Neural cell (in vitro differentiated cells): Measurements from ENCODE around the gene CENPP. TPM values are rescaled to one million over a fixed set of nuclear protein-coding genes. Genes with fewer than 3 reads are reported as not detected.

Source experiments
- H2AFZ ChIP-seq: fragments of 200-600, 300-800 bp; sonication (generic), shearing (Covaris generic); 2 replicates; pipeline ENCODE4 v1.6.0; 2014; ENCODE audit warnings: low read depth, mild to moderate bottlenecking, antibody characterized with exemption, low read length, moderate library complexity
- H3F3A ChIP-seq: fragments of 200-600 bp; shearing (Covaris generic); 2 replicates; pipeline ENCODE4 v1.6.1; 2016; ENCODE audit warnings: mild to moderate bottlenecking, moderate library complexity, mixed read lengths, antibody characterized with exemption, low read length; ENCODE audit not compliant: insufficient read depth, poor library complexity, severe bottlenecking
- H3K27ac ChIP-seq: fragments of 200-600, 300-800 bp; sonication (generic), shearing (Covaris generic); 2 replicates; pipeline ENCODE4 v1.5.1; 2014; ENCODE audit warnings: mild to moderate bottlenecking, low read length, moderate library complexity
- H3K27me3 ChIP-seq: fragments of 300-800, 200-600 bp; sonication (generic), shearing (Covaris generic); 2 replicates; pipeline ENCODE4 v1.6.0; 2014; ENCODE audit warnings: mild to moderate bottlenecking, low read depth, low read length, moderate library complexity; ENCODE audit not compliant: insufficient read depth
- H3K36me3 ChIP-seq: fragments of 300-800, 200-600 bp; sonication (generic), shearing (Covaris generic); 2 replicates; pipeline ENCODE4 v1.5.1; 2014; ENCODE audit warnings: mild to moderate bottlenecking, antibody characterized with exemption, low read length, moderate library complexity; ENCODE audit not compliant: insufficient read depth
- H3K4me2 ChIP-seq: fragments of 300-800, 200-600 bp; sonication (generic), shearing (Covaris generic); 2 replicates; pipeline ENCODE4 v1.6.0; 2014; ENCODE audit warnings: mild to moderate bottlenecking, low read length
- H3K4me3 ChIP-seq: fragments of 300-800, 200-600 bp; sonication (generic), shearing (Covaris generic); 2 replicates; pipeline ENCODE4 v1.5.1; 2014; ENCODE audit warnings: mild to moderate bottlenecking, low read length, moderate library complexity
- H3K79me2 ChIP-seq: fragments of 200-600 bp; shearing (Covaris generic); replicated peaks from 2 replicates; pipeline ENCODE4 v1.6.0; 2014; ENCODE audit warnings: mild to moderate bottlenecking, low read length, moderate library complexity; ENCODE audit not compliant: insufficient read depth
- H3K9ac ChIP-seq: fragments of 300-800, 200-600 bp; sonication (generic), shearing (Covaris generic); 2 replicates; pipeline ENCODE4 v1.6.1; 2016; ENCODE audit warnings: mild to moderate bottlenecking, low read length, mixed read lengths
- H3K9me2 ChIP-seq: fragments of 200-600 bp; shearing (Covaris generic); 2 replicates; pipeline ENCODE4 v1.6.1; 2016; ENCODE audit warnings: mild to moderate bottlenecking, low read length, mixed read lengths; ENCODE audit not compliant: insufficient read depth
- H3K9me3 ChIP-seq: fragments of 200-600, 300-800 bp; sonication (generic), shearing (Covaris generic); 2 replicates; pipeline ENCODE4 v1.6.1; 2016; ENCODE audit warnings: mild to moderate bottlenecking, mixed run types, low read length, moderate library complexity, mixed read lengths
- H4K20me1 ChIP-seq: fragments of 200-600 bp; shearing (Covaris generic); 2 replicates; pipeline ENCODE4 v1.6.1; 2016; ENCODE audit warnings: mild to moderate bottlenecking, mixed run types; ENCODE audit not compliant: insufficient read depth
- CTCF ChIP-seq: fragments of 450-650 bp; IDR thresholded peaks from 2 replicates; pipeline ENCODE4 v1.5.1; 2014; ENCODE audit warnings: antibody characterized with exemption, mild to moderate bottlenecking, moderate library complexity; ENCODE audit not compliant: poor library complexity, severe bottlenecking
- EP300 ChIP-seq: fragments of 450-650 bp; conservative IDR thresholded peaks from 2 replicates; pipeline ENCODE4 v1.6.1; 2014; ENCODE audit warnings: antibody characterized with exemption, mild to moderate bottlenecking, moderate library complexity; ENCODE audit not compliant: poor library complexity, severe bottlenecking
- EZH2 ChIP-seq: fragments of 200-600, 300-800 bp; shearing (Covaris generic), sonication (generic); IDR thresholded peaks from 2 replicates; pipeline ENCODE4 v1.6.1; 2014; ENCODE audit warnings: antibody characterized with exemption, low read length, borderline replicate concordance, mild to moderate bottlenecking; ENCODE audit not compliant: insufficient read depth, poor library complexity, severe bottlenecking
- MXI1 ChIP-seq: fragments of 450-650 bp; conservative IDR thresholded peaks from 2 replicates; pipeline ENCODE4 v1.6.1; 2014; ENCODE audit warnings: antibody characterized with exemption, mild to moderate bottlenecking; ENCODE audit not compliant: poor library complexity, severe bottlenecking
- POLR2AphosphoS5 ChIP-seq: IDR thresholded peaks from 2 replicates; pipeline ENCODE4 v1.6.1; 2012
- RAD21 ChIP-seq: fragments of 450-650 bp; conservative IDR thresholded peaks from 2 replicates; pipeline ENCODE4 v1.6.1; 2014; ENCODE audit warnings: antibody characterized with exemption, mild to moderate bottlenecking, moderate library complexity
- REST ChIP-seq: IDR thresholded peaks from 2 replicates; pipeline ENCODE4 v1.6.1; 2012; ENCODE audit warnings: borderline replicate concordance
- SMC3 ChIP-seq: fragments of 450-650 bp; conservative IDR thresholded peaks from 2 replicates; pipeline ENCODE4 v1.6.1; 2014; ENCODE audit warnings: antibody characterized with exemption, mild to moderate bottlenecking, moderate library complexity; ENCODE audit not compliant: poor library complexity
- TAF1 ChIP-seq: IDR thresholded peaks from 2 replicates; pipeline ENCODE4 v1.6.1; 2012; ENCODE audit warnings: low read depth
- polyA plus RNA-seq: library from polyadenylated mRNA; depleted of rRNA; stranded (reverse); fragments of >200 nt; gene quantifications from 2 replicates; pipeline ENCODE4 v1.2.3, GENCODE V29; 2014

Gene CENPP
- polyA plus RNA-seq, 1 donor from 2014 or later = 5.0 TPM

GRCh38 chr9:92528522-92528849 lies 202.7 kb downstream of the CENPP start:
- H3F3A ChIP-seq = no peaks in the 10 kb centered on the region
- H4K20me1 ChIP-seq = no peaks in the 10 kb centered on the region
- no peak overlapping the region for H3K27ac ChIP-seq
- no peak overlapping the region for H2AFZ ChIP-seq
- H3K79me2 ChIP-seq = no peaks in the 10 kb centered on the region
- H3K9ac ChIP-seq = no peak overlapping the region
- TF ChIP-seq MXI1 = no peak
- TF ChIP-seq TAF1 = no peak
- TF ChIP-seq RAD21 = no peak
- no peak for TF ChIP-seq REST
- no peak overlapping the region for H3K4me3 ChIP-seq
- no peaks in the 10 kb centered on the region for H3K9me3 ChIP-seq
- H3K4me2 ChIP-seq = no peak overlapping the region
- no peaks in the 10 kb centered on the region for H3K36me3 ChIP-seq
- H3K27me3 ChIP-seq = no peaks in the 10 kb centered on the region
- no peaks in the 10 kb centered on the region for H3K9me2 ChIP-seq

GRCh38 chr9:92529124-92529523 lies 203.4 kb downstream of the CENPP start:
- no peak overlapping the region for H3K4me3 ChIP-seq
- no peak overlapping the region for H3K4me2 ChIP-seq
- H3K9ac ChIP-seq = no peak overlapping the region
- H2AFZ ChIP-seq = no peak overlapping the region
- H3K9me3 ChIP-seq = no peaks in the 10 kb centered on the region
- TF ChIP-seq REST (no peak), CTCF (no peak), TAF1 (no peak), MXI1 (no peak), POLR2AphosphoS5 (no peak), EP300 (no peak), SMC3 (no peak), EZH2 (no peak), RAD21 (no peak)
- H3K27me3 ChIP-seq = no peaks in the 10 kb centered on the region
- no peaks in the 10 kb centered on the region for H4K20me1 ChIP-seq
- H3K36me3 ChIP-seq = no peaks in the 10 kb centered on the region
- H3K79me2 ChIP-seq = no peaks in the 10 kb centered on the region
- no peaks in the 10 kb centered on the region for H3K9me2 ChIP-seq
- no peak overlapping the region for H3K27ac ChIP-seq
- H3F3A ChIP-seq = no peaks in the 10 kb centered on the region
